ENCODE data around the gene SCUBE1. TPM values are rescaled to one million over a fixed set of nuclear protein-coding genes. Genes with fewer than 3 reads are reported as not detected.

The SCUBE1 gene
- total and polyA plus RNA-seq, 5 donors: 0.03 to 1.3 (median 0.33) TPM; not detected in 1

DNA sequence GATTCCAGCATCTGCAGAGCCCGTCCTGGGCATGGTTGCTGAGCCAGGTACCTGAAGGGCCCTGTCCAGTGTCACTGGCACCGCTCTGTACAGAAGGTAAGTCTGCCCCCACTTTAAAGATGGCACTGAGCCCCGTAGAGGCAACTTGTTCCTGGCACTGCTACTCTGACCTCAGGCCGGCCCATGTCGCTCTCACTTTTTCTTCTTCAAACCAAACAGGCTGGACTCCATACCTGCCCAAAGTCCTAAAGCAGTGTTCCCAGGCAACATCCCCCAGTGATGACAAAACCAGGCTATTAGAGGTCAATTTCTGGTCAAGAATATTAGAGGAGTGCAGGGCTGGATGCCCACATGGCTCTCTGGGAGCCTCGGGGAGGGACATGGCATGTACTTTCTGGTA lies 109.6 kb downstream of the SCUBE1 start:
- Histone ChIP-seq H3K4me1 (ENCODE audit: control insufficient read depth, insufficient read depth, low read length) (peaks cover 4% of the 10 kb centered on the region), H3K27me3 (ENCODE audit: control insufficient read depth, insufficient read depth) (no peaks in the 10 kb centered on the region), H3K9me3 (ENCODE audit: control insufficient read depth, low read length) (no peaks in the 10 kb centered on the region), H3K27ac (ENCODE audit: low read length) (no peak overlapping the region), H3K4me3 (ENCODE audit: low read length) (no peak overlapping the region)
- intact Hi-C loops (cut with DNase I): loop anchor here in 3 of 4 donors (5.0 kb wide), 1 partner anchor 154 kb away; no protein-coding TSS in a partner anchor
- no peak for DNase-seq
- 78% methylated on average over 6 of the region's 6 CpGs for WGBS
- no peak for ATAC-seq

DNA sequence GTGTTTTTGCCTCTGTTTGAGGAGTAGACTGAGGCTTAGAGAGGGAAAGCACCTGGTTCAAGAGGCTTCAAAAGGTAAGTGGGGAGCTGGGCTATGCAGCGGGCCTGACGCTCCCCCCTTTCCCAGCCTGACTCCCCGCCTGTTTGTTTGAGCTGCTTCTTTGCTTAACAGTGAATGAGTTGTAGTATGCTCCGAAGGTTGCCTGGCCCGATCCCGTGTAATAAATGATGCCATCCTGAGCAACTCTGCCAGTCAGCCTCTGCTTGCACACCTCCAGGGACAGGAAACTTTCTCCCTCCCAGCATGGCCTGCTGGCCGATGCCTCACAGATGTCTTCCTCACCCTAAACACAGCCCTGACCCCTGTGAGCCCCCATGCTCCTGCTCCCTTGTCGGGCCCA lies 110.7 kb downstream of the SCUBE1 start:
- no peak for DNase-seq
- H3K27ac ChIP-seq (ENCODE audit: low read length): no peak overlapping the region
- no peaks in the 10 kb centered on the region for H3K9me3 ChIP-seq (ENCODE audit: control insufficient read depth, low read length)
- 93% methylated on average over 8 of the region's 8 CpGs for WGBS
- no peak overlapping the region for H3K4me3 ChIP-seq (ENCODE audit: low read length)
- no peaks in the 10 kb centered on the region for H3K4me1 ChIP-seq (ENCODE audit: control insufficient read depth, insufficient read depth, low read length)
- no peak for ATAC-seq
- intact Hi-C loops (cut with DNase I): loop anchor here in 3 of 4 donors (5.0 kb wide), 1 partner anchor 155 kb away; no protein-coding TSS in a partner anchor
- no peaks in the 10 kb centered on the region for H3K27me3 ChIP-seq (ENCODE audit: control insufficient read depth, insufficient read depth)

DNA sequence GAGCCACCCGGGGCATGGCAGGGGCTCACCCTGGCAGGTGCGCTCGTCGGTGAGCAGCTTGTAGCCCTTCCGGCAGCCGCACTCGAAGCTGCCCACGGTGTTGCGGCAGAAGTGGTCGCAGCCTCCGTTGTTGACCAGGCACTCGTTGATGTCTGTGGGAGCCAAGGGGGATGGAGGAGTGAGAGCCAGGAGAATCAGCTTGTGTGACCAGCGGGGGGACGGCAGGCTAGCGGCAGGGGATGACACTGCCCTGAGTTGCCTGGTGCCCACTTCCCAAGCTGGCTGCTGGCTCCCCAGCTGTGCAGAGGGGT lies 111.5 kb downstream of the SCUBE1 start:
- DNase-seq (no peak), ATAC-seq (no peak)
- WGBS: 69% methylated on average over 15 of the region's 15 CpGs
- Histone ChIP-seq H3K4me1 (ENCODE audit: control insufficient read depth, insufficient read depth, low read length) (no peaks in the 10 kb centered on the region), H3K27ac (ENCODE audit: low read length) (no peak overlapping the region), H3K27me3 (ENCODE audit: control insufficient read depth, insufficient read depth) (no peaks in the 10 kb centered on the region), H3K4me3 (ENCODE audit: low read length) (no peak overlapping the region), H3K9me3 (ENCODE audit: control insufficient read depth, low read length) (no peaks in the 10 kb centered on the region)
- intact Hi-C loops (cut with DNase I): loop anchor here in 3 of 4 donors (5.0 kb wide), 1 partner anchor 156 kb away; no protein-coding TSS in a partner anchor

GRCh38 chr22:43230971-43231723 lies 112.0 kb downstream of the SCUBE1 start:
- ATAC-seq (peak in 1 of 2 donors; percentile 38), DNase-seq (peak; percentile 40 to 78 (median 70))
- intact Hi-C loops (cut with DNase I): loop anchor here in 3 of 4 donors (5.0 kb wide), 1 partner anchor 156 kb away; no protein-coding TSS in a partner anchor
- no peaks in the 10 kb centered on the region for H3K4me1 ChIP-seq (ENCODE audit: control insufficient read depth, insufficient read depth, low read length)
- H3K9me3 ChIP-seq (ENCODE audit: control insufficient read depth, low read length): no peaks in the 10 kb centered on the region
- H3K27ac ChIP-seq (ENCODE audit: low read length): no peak overlapping the region
- no peak overlapping the region for H3K4me3 ChIP-seq (ENCODE audit: low read length)
- no peaks in the 10 kb centered on the region for H3K27me3 ChIP-seq (ENCODE audit: control insufficient read depth, insufficient read depth)
- 11% methylated on average over 23 of the region's 23 CpGs for WGBS

DNA sequence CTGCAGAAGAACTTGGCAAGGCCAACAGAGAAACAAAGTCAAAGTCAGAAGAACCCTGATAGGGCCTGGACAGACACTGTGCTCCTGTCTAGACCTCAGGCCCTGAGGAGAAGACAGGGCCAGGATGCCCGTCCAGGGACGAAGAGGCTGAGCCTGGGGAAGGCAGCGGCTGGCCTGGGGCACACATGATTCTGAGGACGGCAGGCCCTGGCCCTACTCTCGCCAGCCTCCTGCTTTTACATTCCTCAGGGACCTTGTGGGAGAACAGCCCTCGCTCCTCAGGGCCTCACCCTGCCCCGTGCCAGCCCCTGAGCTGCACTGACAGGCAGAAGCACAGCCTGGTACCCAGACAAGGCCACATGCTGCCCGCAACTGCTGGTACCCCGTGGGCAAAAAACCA lies 112.6 kb downstream of the SCUBE1 start:
- ATAC-seq: no peak
- no peaks in the 10 kb centered on the region for H3K27me3 ChIP-seq (ENCODE audit: control insufficient read depth, insufficient read depth)
- H3K4me3 ChIP-seq (ENCODE audit: low read length): no peak overlapping the region
- DNase-seq: no peak
- no peak overlapping the region for H3K27ac ChIP-seq (ENCODE audit: low read length)
- no peaks in the 10 kb centered on the region for H3K9me3 ChIP-seq (ENCODE audit: control insufficient read depth, low read length)
- intact Hi-C loops (cut with DNase I): loop anchor here in 3 of 4 donors (5.0 kb wide), 1 partner anchor 157 kb away; no protein-coding TSS in a partner anchor
- WGBS: 70% methylated on average over 9 of the region's 9 CpGs
- no peaks in the 10 kb centered on the region for H3K4me1 ChIP-seq (ENCODE audit: control insufficient read depth, insufficient read depth, low read length)

DNA sequence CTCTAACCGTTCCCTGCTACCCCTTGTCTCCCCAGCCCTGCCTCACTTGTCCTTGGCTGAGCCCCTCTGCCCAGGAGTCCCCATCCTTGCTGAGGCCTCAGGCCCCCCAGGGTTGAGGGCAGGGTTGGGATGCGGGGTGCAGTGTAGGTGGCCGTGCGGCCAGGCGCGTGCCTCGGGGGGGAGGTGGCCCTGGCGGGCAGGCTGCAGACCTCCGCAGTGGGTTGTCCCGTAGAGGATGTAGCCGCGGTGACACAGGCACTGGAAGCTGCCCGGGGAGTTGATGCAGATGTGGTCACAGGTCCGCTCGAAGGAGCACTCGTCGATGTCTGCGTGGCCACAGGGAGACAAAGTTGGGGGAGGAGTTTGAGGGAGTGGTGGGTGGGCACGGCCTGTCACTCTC lies 114.3 kb downstream of the SCUBE1 start:
- no peaks in the 10 kb centered on the region for H3K9me3 ChIP-seq (ENCODE audit: control insufficient read depth, low read length)
- DNase-seq (no peak), ATAC-seq (no peak)
- intact Hi-C loops (cut with DNase I): no loop called here
- no peaks in the 10 kb centered on the region for H3K4me1 ChIP-seq (ENCODE audit: control insufficient read depth, insufficient read depth, low read length)
- WGBS: 77% methylated on average over 19 of the region's 19 CpGs
- no peaks in the 10 kb centered on the region for H3K27me3 ChIP-seq (ENCODE audit: control insufficient read depth, insufficient read depth)
- H3K4me3 ChIP-seq (ENCODE audit: low read length): no peak overlapping the region
- H3K27ac ChIP-seq (ENCODE audit: low read length): no peak overlapping the region

DNA sequence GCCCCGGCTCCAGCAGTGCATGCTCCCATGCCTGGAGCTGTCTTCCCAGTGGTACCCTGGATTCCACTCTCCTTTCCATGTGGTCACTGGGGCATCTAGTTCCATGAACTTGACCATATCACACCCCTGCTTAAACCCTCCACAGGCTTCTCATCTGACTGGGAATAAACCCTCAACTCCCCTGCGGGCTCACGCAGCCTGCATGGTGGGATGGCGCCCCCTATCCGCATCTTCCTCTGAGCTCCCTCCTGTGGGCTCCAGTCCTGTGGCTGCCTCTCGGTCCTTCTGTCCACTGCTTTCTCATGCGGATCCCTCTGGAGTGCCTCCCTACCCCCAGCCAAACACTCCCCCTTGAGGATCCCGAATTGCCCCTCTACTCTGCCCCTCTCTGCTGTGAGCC lies 114.8 kb downstream of the SCUBE1 start:
- 60% methylated on average over 8 of the region's 8 CpGs for WGBS
- no peak overlapping the region for H3K4me3 ChIP-seq (ENCODE audit: low read length)
- ATAC-seq: no peak
- no peak for DNase-seq
- H3K9me3 ChIP-seq (ENCODE audit: control insufficient read depth, low read length): no peaks in the 10 kb centered on the region
- no peaks in the 10 kb centered on the region for H3K4me1 ChIP-seq (ENCODE audit: control insufficient read depth, insufficient read depth, low read length)
- H3K27ac ChIP-seq (ENCODE audit: low read length): no peak overlapping the region
- no peaks in the 10 kb centered on the region for H3K27me3 ChIP-seq (ENCODE audit: control insufficient read depth, insufficient read depth)
- intact Hi-C loops (cut with DNase I): no loop called here

GRCh38 chr22:43227239-43227630 lies 115.9 kb downstream of the SCUBE1 start:
- ATAC-seq (no peak), DNase-seq (no peak)
- intact Hi-C loops (cut with DNase I): no loop called here
- 58% methylated on average over 17 of the region's 17 CpGs for WGBS
- Histone ChIP-seq H3K4me1 (ENCODE audit: control insufficient read depth, insufficient read depth, low read length) (no peaks in the 10 kb centered on the region), H3K9me3 (ENCODE audit: control insufficient read depth, low read length) (no peaks in the 10 kb centered on the region), H3K27ac (ENCODE audit: low read length) (no peak overlapping the region), H3K27me3 (ENCODE audit: control insufficient read depth, insufficient read depth) (no peaks in the 10 kb centered on the region), H3K4me3 (ENCODE audit: low read length) (no peak overlapping the region)

GRCh38 chr22:43226377-43227238 lies 116.6 kb downstream of the SCUBE1 start:
- no peak overlapping the region for H3K4me3 ChIP-seq (ENCODE audit: low read length)
- 54% methylated on average over 19 of the region's 19 CpGs for WGBS
- no peaks in the 10 kb centered on the region for H3K4me1 ChIP-seq (ENCODE audit: control insufficient read depth, insufficient read depth, low read length)
- no peak for DNase-seq
- no peak overlapping the region for H3K27ac ChIP-seq (ENCODE audit: low read length)
- peak in 1 of 2 donors; percentile 47 for ATAC-seq
- intact Hi-C loops (cut with DNase I): no loop called here
- H3K9me3 ChIP-seq (ENCODE audit: control insufficient read depth, low read length): no peaks in the 10 kb centered on the region
- no peaks in the 10 kb centered on the region for H3K27me3 ChIP-seq (ENCODE audit: control insufficient read depth, insufficient read depth)

- H3K4me1 ChIP-seq (ENCODE audit: control insufficient read depth, insufficient read depth, low read length): no peaks in the 10 kb centered on the region
- H3K9me3 ChIP-seq (ENCODE audit: control insufficient read depth, low read length): no peaks in the 10 kb centered on the region
- no peaks in the 10 kb centered on the region for H3K27me3 ChIP-seq (ENCODE audit: control insufficient read depth, insufficient read depth)
- intact Hi-C loops (cut with DNase I): no loop called here
- WGBS: 95% methylated on average over 8 of the region's 8 CpGs
- H3K27ac ChIP-seq (ENCODE audit: low read length): no peak overlapping the region
- no peak overlapping the region for H3K4me3 ChIP-seq (ENCODE audit: low read length)
- no peak for DNase-seq
- no peak for ATAC-seq
Observed at GRCh38 chr22:43225609-43226008, 117.6 kb downstream of the SCUBE1 start.

DNA sequence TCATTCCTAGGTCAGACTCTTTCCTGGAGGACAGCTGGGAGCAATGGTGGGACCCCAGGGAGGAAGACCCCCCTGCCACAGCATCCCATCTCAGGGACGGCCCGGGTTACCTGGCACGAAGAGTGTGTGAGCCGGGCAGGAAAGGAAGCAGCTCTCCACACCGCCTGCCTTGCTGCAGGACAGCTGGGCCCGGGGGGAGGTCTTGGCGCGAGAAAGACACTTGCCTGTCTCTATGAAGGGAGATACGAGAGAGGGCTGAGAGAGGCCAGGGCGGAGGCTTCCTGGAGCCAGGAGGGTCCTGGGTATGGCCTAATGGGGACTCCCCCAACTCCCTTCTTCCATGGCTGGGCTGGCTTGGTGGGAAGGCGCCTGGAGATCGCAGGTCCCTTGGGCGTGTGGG lies 120.2 kb downstream of the SCUBE1 start:
- no peaks in the 10 kb centered on the region for H3K27me3 ChIP-seq (ENCODE audit: control insufficient read depth, insufficient read depth)
- no peak overlapping the region for H3K27ac ChIP-seq (ENCODE audit: low read length)
- DNase-seq: no peak
- H3K4me1 ChIP-seq (ENCODE audit: control insufficient read depth, insufficient read depth, low read length): no peaks in the 10 kb centered on the region
- ATAC-seq: no peak
- H3K4me3 ChIP-seq (ENCODE audit: low read length): no peak overlapping the region
- intact Hi-C loops (cut with DNase I): no loop called here
- H3K9me3 ChIP-seq (ENCODE audit: control insufficient read depth, low read length): no peaks in the 10 kb centered on the region
- 70% methylated on average over 13 of the region's 13 CpGs for WGBS

Measured in right cardiac atrium (tissue), 5 donors.